Right cardiac atrium (tissue), 5 donors: ENCODE data around the gene CD163L1. TPM values are rescaled to one million over a fixed set of nuclear protein-coding genes. Genes with fewer than 3 reads are reported as not detected.
"Not testable (repeated sequence)": the region's sequence is repeated elsewhere in the genome, so short reads cannot be mapped to it uniquely, and the experiment has no call there.

Experiments
- ATAC-seq, 2 donors: fragments of 200-7000 bp; cut with Tn5 transposase; one replicate each; pipeline versions ENCODE4 v1.8.0 to v1.9.1; 2020; ENCODE audit warnings: moderate library complexity in 2 of 2, mild to moderate bottlenecking in 1 of 2
- DNase-seq, 3 donors: peaks; one replicate each; pipeline ENCODE4 v3.0.0-alpha.2; 2020
- H3K27ac ChIP-seq: one replicate; pipeline ENCODE4 v1.5.1; 2013; ENCODE audit warnings: mild to moderate bottlenecking, low read length, control low read depth, moderate library complexity
- H3K27me3 ChIP-seq: one replicate; pipeline ENCODE4 v1.6.1; 2013; ENCODE audit not compliant: control insufficient read depth, insufficient read depth
- H3K4me1 ChIP-seq: one replicate; pipeline ENCODE4 v1.6.1; 2013; ENCODE audit warnings: low read length; ENCODE audit not compliant: control insufficient read depth, insufficient read depth
- H3K4me3 ChIP-seq: one replicate; pipeline ENCODE4 v1.5.1; 2013; ENCODE audit warnings: low read length, control low read depth
- H3K9me3 ChIP-seq: one replicate; pipeline ENCODE4 v1.6.1; 2013; ENCODE audit warnings: low read length; ENCODE audit not compliant: control insufficient read depth
- WGBS: extraction: QIAGEN DNeasy Blood & Tissue Kit; methylation state at CpG from one replicate; pipeline ENCODE4 v1.1.7; 2013; 5-methylcytosine and 5-hydroxymethylcytosine counted together
- intact Hi-C, 4 donors: fragments of 100-400 bp; cut with DNase I; formaldehyde crosslinking; loops; one replicate each; pipeline versions ENCODE4 v1.11.0 to v1.14.0; 2022 to 2023
- polyA plus RNA-seq: library from polyadenylated mRNA; stranded (reverse); fragments of 200-250 nt; gene quantifications from one replicate; pipeline ENCODE4 v1.2.3, GENCODE V29; 2013
- total RNA-seq, 4 donors: library from RNA; stranded (reverse); fragmentation: NEBNext Ultra II Directional; extraction: Animal tissue kit (Norgen Biotek cat#: 25700); gene quantifications; one replicate each; pipeline ENCODE4 v1.2.1, GENCODE V29; 2021
- donor health status: healthy with polysubstance abuse.
- donor health status: DM: no; HTN: yes; CAD: no.
- donor health status: DM: no; HTN: no; CAD: no.
- donor health status: DM: no; HTN: yes; CAD: no; lungs with severe emphysema.
- donor health status: DM: yes; HTN: yes; CAD: no.

Gene CD163L1
- total and polyA plus RNA-seq, 5 donors = 0.66 to 5.7 (median 3.7) TPM

GRCh38 chr12:7361265-7361664 is 82.7 kb downstream of the CD163L1 start:
- Histone ChIP-seq H3K9me3 (no peaks in the 10 kb centered on the region), H3K4me3 (no peak overlapping the region), H3K4me1 (no peaks in the 10 kb centered on the region), H3K27ac (no peak overlapping the region), H3K27me3 (no peaks in the 10 kb centered on the region)
- 88% methylated on average over 1 of the region's 1 CpG for WGBS
- DNase-seq (no peak), ATAC-seq (no peak)
- intact Hi-C loops = no loop called here

DNA sequence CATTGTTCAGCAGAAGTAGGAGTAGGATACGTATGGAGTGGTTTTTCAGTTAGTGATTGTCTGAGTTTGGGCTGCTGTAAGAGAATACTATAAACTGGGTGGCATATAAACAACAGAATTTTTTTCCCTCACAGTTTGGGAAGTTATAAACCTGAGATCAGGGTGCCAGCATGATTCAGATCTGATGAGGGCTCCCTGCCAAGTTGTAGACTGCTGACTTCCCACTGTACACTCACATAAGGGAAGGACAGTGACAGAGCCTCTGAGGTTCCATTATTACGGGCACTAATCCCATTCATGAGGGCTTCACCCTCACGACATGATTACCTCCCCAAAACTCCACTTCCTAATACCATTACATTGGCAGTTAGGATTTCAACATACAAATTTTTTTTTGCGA is 89.4 kb downstream of the CD163L1 start:
- Histone ChIP-seq H3K27me3 (no peaks in the 10 kb centered on the region), H3K4me3 (no peak overlapping the region), H3K4me1 (no peaks in the 10 kb centered on the region), H3K27ac (no peak overlapping the region), H3K9me3 (no peaks in the 10 kb centered on the region)
- ATAC-seq = no peak
- no peak for DNase-seq
- WGBS = 81% methylated on average over 4 of the region's 4 CpGs
- intact Hi-C loops = no loop called here

GRCh38 chr12:7352661-7353060 is 91.3 kb downstream of the CD163L1 start:
- H3K4me1 ChIP-seq = no peaks in the 10 kb centered on the region
- no peak overlapping the region for H3K27ac ChIP-seq
- H3K27me3 ChIP-seq = no peaks in the 10 kb centered on the region
- no peak for ATAC-seq
- no peak for DNase-seq
- no peak overlapping the region for H3K4me3 ChIP-seq
- H3K9me3 ChIP-seq = no peaks in the 10 kb centered on the region
- intact Hi-C loops = no loop called here

- no peak for DNase-seq
- ATAC-seq = no peak
- Histone ChIP-seq H3K4me3 (no peak overlapping the region), H3K27me3 (no peaks in the 10 kb centered on the region), H3K27ac (no peak overlapping the region), H3K4me1 (no peaks in the 10 kb centered on the region), H3K9me3 (no peaks in the 10 kb centered on the region)
- WGBS = 55% methylated on average over 2 of the region's 2 CpGs
- intact Hi-C loops = no loop called here
Observed at GRCh38 chr12:7351177-7351576, 92.8 kb downstream of the CD163L1 start.

- H3K9me3 ChIP-seq = peaks cover 3% of the 10 kb centered on the region
- no peaks in the 10 kb centered on the region for H3K27me3 ChIP-seq
- DNase-seq = no peak
- H3K4me3 ChIP-seq = no peak overlapping the region
- H3K4me1 ChIP-seq = no peaks in the 10 kb centered on the region
- 73% methylated on average over 4 of the region's 4 CpGs for WGBS
- H3K27ac ChIP-seq = no peak overlapping the region
- intact Hi-C loops = no loop called here
- ATAC-seq = no peak
Observed at GRCh38 chr12:7349418-7349817, 94.5 kb downstream of the CD163L1 start.

GRCh38 chr12:7346551-7347225 is 97.3 kb downstream of the CD163L1 start:
- DNase-seq (no peak), ATAC-seq (no peak)
- no peak overlapping the region for H3K27ac ChIP-seq
- WGBS = 83% methylated on average over 6 of the region's 6 CpGs
- H3K27me3 ChIP-seq = no peaks in the 10 kb centered on the region
- peaks cover 3% of the 10 kb centered on the region for H3K9me3 ChIP-seq
- H3K4me3 ChIP-seq = no peak overlapping the region
- intact Hi-C loops = no loop called here
- H3K4me1 ChIP-seq = no peaks in the 10 kb centered on the region

DNA sequence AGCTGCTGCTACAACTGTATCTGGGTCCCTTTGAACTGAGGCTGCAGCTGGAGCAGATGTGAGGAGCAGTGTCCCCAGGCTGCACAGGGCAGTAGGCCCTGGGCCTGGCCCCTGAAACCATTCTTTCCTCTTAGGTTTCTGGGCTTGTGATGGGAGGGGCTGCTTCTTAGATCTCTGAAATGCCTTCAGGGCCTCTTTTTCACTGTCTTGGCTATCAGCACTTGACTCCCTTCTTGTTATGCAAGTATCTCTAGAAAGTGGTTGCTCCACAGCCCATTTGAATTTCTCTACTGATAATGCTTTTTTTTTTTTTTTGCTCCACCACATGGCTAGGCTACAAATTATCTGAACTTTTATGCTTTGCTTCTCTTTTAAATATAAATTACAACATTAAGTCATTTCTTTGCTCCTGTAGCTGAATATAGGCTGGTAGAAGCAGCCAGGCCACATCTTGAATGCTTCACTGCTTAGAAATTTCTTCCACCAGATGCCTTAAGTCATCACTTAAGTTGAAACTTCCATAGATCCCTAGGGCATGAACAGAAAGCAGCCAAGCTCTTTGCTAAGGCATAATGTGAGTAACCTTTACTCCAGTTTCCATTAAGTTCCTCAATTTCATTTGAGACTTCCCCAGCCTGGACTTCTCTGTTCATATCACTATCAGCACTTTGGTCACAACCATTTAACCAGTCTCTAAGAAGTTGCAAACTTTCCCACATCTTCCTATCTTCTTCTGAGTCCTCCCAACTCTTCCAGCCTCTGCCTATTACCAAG is 98.9 kb downstream of the CD163L1 start:
- DNase-seq = no peak
- no peak for ATAC-seq
- H3K4me1 ChIP-seq = no peaks in the 10 kb centered on the region
- H3K9me3 ChIP-seq = peaks cover 3% of the 10 kb centered on the region
- no peaks in the 10 kb centered on the region for H3K27me3 ChIP-seq
- intact Hi-C loops = no loop called here
- H3K27ac ChIP-seq = no peak overlapping the region
- H3K4me3 ChIP-seq = no peak overlapping the region

GRCh38 chr12:7339675-7340074 is 104.3 kb downstream of the CD163L1 start:
- ATAC-seq = no peak
- WGBS = 62% methylated on average over 1 of the region's 1 CpG
- DNase-seq = no peak

GRCh38 chr12:7337790-7338189 is 106.2 kb downstream of the CD163L1 start:
- DNase-seq, H3K27ac ChIP-seq, ATAC-seq, H3K27me3 ChIP-seq, H3K4me3 ChIP-seq, intact Hi-C loops, H3K9me3 ChIP-seq, H3K4me1 ChIP-seq: not testable (repeated sequence)
- WGBS = 87% methylated on average over 5 of the region's 5 CpGs

More at GRCh38 chr12:7339675-7340074, 104.3 kb downstream of the CD163L1 start:
- intact Hi-C loops = no loop called here
- H3K27ac ChIP-seq = no peak overlapping the region
- H3K4me3 ChIP-seq = no peak overlapping the region
- H3K4me1 ChIP-seq = no peaks in the 10 kb centered on the region
- no peaks in the 10 kb centered on the region for H3K27me3 ChIP-seq
- peaks cover 3% of the 10 kb centered on the region for H3K9me3 ChIP-seq

- Histone ChIP-seq H3K4me3 (no peak overlapping the region), H3K4me1 (no peaks in the 10 kb centered on the region), H3K27me3 (no peaks in the 10 kb centered on the region), H3K27ac (no peak overlapping the region), H3K9me3 (no peaks in the 10 kb centered on the region)
- ATAC-seq = no peak
- intact Hi-C loops = no loop called here
- no peak for DNase-seq
- 69% methylated on average over 7 of the region's 7 CpGs for WGBS
Observed at GRCh38 chr12:7327918-7328317, 116.0 kb downstream of the CD163L1 start.

- 79% methylated on average over 5 of the region's 5 CpGs for WGBS
- Histone ChIP-seq H3K4me1 (no peaks in the 10 kb centered on the region), H3K27ac (no peak overlapping the region), H3K27me3 (no peaks in the 10 kb centered on the region), H3K4me3 (no peak overlapping the region), H3K9me3 (no peaks in the 10 kb centered on the region)
- ATAC-seq (no peak), DNase-seq (no peak)
- intact Hi-C loops = no loop called here
Observed at GRCh38 chr12:7324176-7324575, 119.8 kb downstream of the CD163L1 start.
